Activated CD4-positive, CD25-positive, alpha-beta regulatory T cell (primary cell): ENCODE results near the gene TMC2.
"Not testable (repeated sequence)": the region's sequence is repeated elsewhere in the genome, so short reads cannot be mapped to it uniquely, and the experiment has no call there.

Experiments
- DNase-seq, 4 experiments: peaks; one replicate each; lab custom pipeline; 2025; lab: John Stamatoyannopoulos, UW

TMC2 gene

GRCh38 chr20:2524709-2525506, 11.5 kb upstream of the TMC2 start:
- peak in 1 of 4 experiments; percentile 10 for DNase-seq

GRCh38 chr20:2526218-2526583, 10.2 kb upstream of the TMC2 start:
- not testable (repeated sequence) for DNase-seq

GRCh38 chr20:2527762-2528161, 8.6 kb upstream of the TMC2 start:
- no peak for DNase-seq

- DNase-seq = no peak
Measured at GRCh38 chr20:2528671-2529271, 7.6 kb upstream of the TMC2 start.

GRCh38 chr20:2533118-2533517, 3.3 kb upstream of the TMC2 start:
- no peak for DNase-seq

- DNase-seq = no peak
Measured at GRCh38 chr20:2535711-2536559, 438 bp upstream of the TMC2 start.

- DNase-seq = no peak
Measured at GRCh38 chr20:2537101-2537500, 728 bp downstream of the TMC2 start.

- DNase-seq = no peak
Measured at GRCh38 chr20:2538356-2538755, 2.0 kb downstream of the TMC2 start.

- DNase-seq = no peak
Measured at GRCh38 chr20:2538931-2539720, 2.8 kb downstream of the TMC2 start.

GRCh38 chr20:2541940-2542339, 5.6 kb downstream of the TMC2 start:
- no peak for DNase-seq

- DNase-seq = no peak
Measured at GRCh38 chr20:2542361-2542760, 6.0 kb downstream of the TMC2 start.

- DNase-seq = no peak
Measured at GRCh38 chr20:2544211-2544610, 7.8 kb downstream of the TMC2 start.

GRCh38 chr20:2545594-2545993, 9.2 kb downstream of the TMC2 start:
- no peak for DNase-seq

- DNase-seq = no peak
Measured at GRCh38 chr20:2557873-2558580, 21.7 kb downstream of the TMC2 start.

GRCh38 chr20:2558581-2559278, 22.4 kb downstream of the TMC2 start:
- no peak for DNase-seq

- no peak for DNase-seq
Measured at GRCh38 chr20:2559279-2559626, 22.9 kb downstream of the TMC2 start.

GRCh38 chr20:2559651-2560050, 23.3 kb downstream of the TMC2 start:
- DNase-seq = no peak

GRCh38 chr20:2563116-2563515, 26.7 kb downstream of the TMC2 start:
- no peak for DNase-seq

- DNase-seq = no peak
Measured at GRCh38 chr20:2564406-2564805, 28.0 kb downstream of the TMC2 start.

- DNase-seq = no peak
Measured at GRCh38 chr20:2575682-2576081, 39.3 kb downstream of the TMC2 start.

- DNase-seq = no peak
Measured at GRCh38 chr20:2576317-2576727, 39.9 kb downstream of the TMC2 start.
